ENCODE results near the gene DGKQ. TPM values are rescaled to one million over a fixed set of nuclear protein-coding genes. Genes with fewer than 3 reads are reported as not detected.

DGKQ gene
- total RNA-seq, 1 experiment from 2014 or later, result 15.9 TPM

DNA sequence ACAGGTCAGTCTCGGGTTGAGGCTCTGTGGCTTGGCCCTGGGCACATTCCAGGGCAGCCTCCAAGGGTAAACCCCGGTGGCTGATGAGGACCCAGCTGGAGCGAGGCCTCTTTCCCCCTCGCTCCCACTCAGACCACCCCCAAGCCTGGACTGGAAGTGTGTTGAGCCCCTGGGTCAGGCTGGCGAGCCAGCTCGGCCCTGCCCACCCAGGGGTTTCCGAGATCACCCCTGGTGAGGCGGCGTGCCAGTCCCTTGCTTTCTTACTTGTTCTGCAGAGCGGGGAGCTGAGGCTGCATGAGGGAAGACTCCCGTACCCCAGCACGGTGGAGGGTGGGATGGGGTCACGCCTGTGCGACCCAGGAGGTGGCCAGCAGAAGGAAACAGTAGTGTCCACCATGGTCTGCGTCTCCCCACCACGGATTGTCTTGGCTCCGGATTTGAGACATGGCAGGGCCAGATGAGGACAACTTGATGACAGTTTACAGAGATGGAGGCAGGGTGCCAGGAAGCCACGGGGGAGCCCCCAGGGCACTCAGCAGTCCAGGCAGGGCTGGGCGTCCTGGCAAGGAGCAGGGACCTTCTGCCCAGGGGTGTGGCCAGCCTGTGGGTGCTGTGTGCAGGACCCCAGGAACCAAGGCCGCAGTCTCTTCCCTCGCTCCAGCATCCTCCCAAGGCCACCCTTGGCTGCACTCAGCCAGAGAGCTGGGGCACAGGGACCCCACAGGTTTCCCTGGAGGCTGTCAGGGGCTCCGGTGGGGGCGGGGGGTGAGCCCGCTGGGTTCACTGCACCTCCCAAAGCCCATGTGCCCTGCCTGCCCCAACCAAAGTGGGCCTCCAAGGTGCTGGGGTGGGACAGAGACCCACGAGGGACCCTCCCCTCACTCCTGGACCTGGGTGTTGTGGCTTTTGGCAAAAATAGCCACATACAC, 31.5 kb upstream of the DGKQ start:
- no peaks in the 10 kb centered on the region for H3K9me3 Mint-ChIP-seq (ENCODE audit: unreplicated experiment)
- no peak overlapping the region for H3K4me3 Mint-ChIP-seq (ENCODE audit: unreplicated experiment)
- ChIA-PET POLR2A (interaction anchor here (0.7 kb wide), 2 partner anchors 171 to 283 kb away, joined by 3 read pairs; no protein-coding TSS in a partner anchor), CTCF (no interaction called here)
- no peak for DNase-seq (ENCODE audit: unreplicated experiment)
- peaks cover 29% of the 10 kb centered on the region for H3K27me3 Mint-ChIP-seq (ENCODE audit: insufficient read depth, unreplicated experiment)
- H3K27ac Mint-ChIP-seq (ENCODE audit: low read depth, unreplicated experiment), result no peak overlapping the region
- BruUV-seq (replicated peaks), result no TSS peak
- TF ChIP-seq, protein P1, sequence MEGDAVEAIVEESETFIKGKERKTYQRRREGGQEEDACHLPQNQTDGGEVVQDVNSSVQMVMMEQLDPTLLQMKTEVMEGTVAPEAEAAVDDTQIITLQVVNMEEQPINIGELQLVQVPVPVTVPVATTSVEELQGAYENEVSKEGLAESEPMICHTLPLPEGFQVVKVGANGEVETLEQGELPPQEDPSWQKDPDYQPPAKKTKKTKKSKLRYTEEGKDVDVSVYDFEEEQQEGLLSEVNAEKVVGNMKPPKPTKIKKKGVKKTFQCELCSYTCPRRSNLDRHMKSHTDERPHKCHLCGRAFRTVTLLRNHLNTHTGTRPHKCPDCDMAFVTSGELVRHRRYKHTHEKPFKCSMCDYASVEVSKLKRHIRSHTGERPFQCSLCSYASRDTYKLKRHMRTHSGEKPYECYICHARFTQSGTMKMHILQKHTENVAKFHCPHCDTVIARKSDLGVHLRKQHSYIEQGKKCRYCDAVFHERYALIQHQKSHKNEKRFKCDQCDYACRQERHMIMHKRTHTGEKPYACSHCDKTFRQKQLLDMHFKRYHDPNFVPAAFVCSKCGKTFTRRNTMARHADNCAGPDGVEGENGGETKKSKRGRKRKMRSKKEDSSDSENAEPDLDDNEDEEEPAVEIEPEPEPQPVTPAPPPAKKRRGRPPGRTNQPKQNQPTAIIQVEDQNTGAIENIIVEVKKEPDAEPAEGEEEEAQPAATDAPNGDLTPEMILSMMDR (IDR thresholded peaks at IDR 0.05; ENCODE audit: unreplicated experiment), result no peak
- peaks cover 9% of the 10 kb centered on the region for H3K36me3 Mint-ChIP-seq (ENCODE audit: insufficient read depth, unreplicated experiment)
- H3K4me1 Mint-ChIP-seq (ENCODE audit: insufficient read depth, unreplicated experiment), result peaks cover 5% of the 10 kb centered on the region
- intact Hi-C loops (cut with micrococcal nuclease), result no loop called here

DNA sequence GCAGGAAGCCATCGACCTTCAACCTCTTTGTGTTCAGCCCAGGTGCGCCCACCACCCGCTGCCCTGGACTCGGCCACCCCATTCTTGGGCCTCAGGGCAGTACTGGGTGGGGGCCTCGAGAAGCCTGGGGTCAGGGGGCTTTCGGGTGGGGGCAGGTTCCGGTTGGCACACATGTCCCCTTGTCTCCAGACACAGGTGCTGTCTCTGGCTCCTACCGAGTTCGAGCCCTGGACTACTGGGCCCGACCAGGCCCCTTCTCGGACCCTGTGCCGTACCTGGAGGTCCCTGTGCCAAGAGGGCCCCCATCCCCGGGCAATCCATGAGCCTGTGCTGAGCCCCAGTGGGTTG, 30.7 kb upstream of the DGKQ start:
- peaks cover 35% of the 10 kb centered on the region for H3K27me3 Mint-ChIP-seq (ENCODE audit: insufficient read depth, unreplicated experiment)
- CTCF ChIA-PET, result no interaction called here
- DNase-seq (ENCODE audit: unreplicated experiment), result no peak

DNA sequence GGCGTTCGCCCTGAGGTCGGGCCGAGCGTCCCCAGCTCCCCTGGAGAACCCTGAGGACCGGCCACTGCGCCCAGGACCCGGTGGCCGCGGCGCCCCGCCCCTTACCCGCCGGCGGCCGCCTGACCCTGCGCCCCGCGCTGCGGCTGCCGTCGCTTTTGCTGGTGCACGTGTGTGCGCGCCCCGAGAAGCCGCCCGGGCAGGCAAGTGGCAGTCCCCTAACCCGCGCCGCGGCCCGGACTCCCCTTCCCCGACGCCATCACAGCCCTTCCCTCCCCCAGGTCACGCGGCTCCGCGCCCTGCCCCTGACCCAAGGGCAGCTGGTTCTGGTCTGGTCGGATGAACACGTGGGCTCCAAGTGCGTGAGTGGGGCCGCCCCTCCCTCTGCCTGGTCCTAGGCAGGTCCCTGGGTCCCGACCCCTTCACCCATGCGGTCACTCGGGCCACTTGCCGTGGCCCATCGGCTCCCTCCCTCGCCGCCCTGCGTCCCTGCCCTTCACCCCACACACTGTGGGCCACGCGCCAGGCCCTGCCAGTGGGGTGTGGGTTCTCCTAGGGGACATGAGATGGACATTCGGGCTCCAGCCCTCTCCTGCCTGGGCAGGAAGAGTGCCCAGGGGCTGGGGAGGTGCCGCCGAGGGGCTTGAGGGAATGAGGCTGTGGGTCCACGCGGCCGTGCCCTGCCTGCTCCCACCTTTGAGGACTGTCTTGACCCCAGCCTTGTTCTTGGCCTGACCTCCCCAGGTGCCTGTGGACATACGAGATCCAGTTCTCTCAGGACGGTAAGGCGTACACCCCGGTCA, 30.1 kb upstream of the DGKQ start:
- no peak overlapping the region for H3K27ac Mint-ChIP-seq (ENCODE audit: low read depth, unreplicated experiment)
- ChIA-PET CTCF (no interaction called here), POLR2A (no interaction called here)
- no TSS peak for BruUV-seq (replicated peaks)
- H3K4me3 Mint-ChIP-seq (ENCODE audit: unreplicated experiment), result no peak overlapping the region
- no peak for DNase-seq (ENCODE audit: unreplicated experiment)
- intact Hi-C loops (cut with micrococcal nuclease), result no loop called here
- H3K9me3 Mint-ChIP-seq (ENCODE audit: unreplicated experiment), result no peaks in the 10 kb centered on the region
- TF ChIP-seq, protein P1 (IDR thresholded peaks at IDR 0.05; ENCODE audit: unreplicated experiment), result no peak
- peaks cover 6% of the 10 kb centered on the region for H3K36me3 Mint-ChIP-seq (ENCODE audit: insufficient read depth, unreplicated experiment)
- peaks cover 35% of the 10 kb centered on the region for H3K27me3 Mint-ChIP-seq (ENCODE audit: insufficient read depth, unreplicated experiment)
- no peaks in the 10 kb centered on the region for H3K4me1 Mint-ChIP-seq (ENCODE audit: insufficient read depth, unreplicated experiment)

More for the DNA sequence above, 30.7 kb upstream of the DGKQ start:
- peaks cover 6% of the 10 kb centered on the region for H3K36me3 Mint-ChIP-seq (ENCODE audit: insufficient read depth, unreplicated experiment)
- intact Hi-C loops (cut with micrococcal nuclease), result no loop called here
- BruUV-seq (replicated peaks), result no TSS peak
- TF ChIP-seq, protein P1 (IDR thresholded peaks at IDR 0.05; ENCODE audit: unreplicated experiment), result no peak
- H3K4me1 Mint-ChIP-seq (ENCODE audit: insufficient read depth, unreplicated experiment), result peaks cover 3% of the 10 kb centered on the region
- no peaks in the 10 kb centered on the region for H3K9me3 Mint-ChIP-seq (ENCODE audit: unreplicated experiment)
- POLR2A ChIA-PET, result no interaction called here
- H3K4me3 Mint-ChIP-seq (ENCODE audit: unreplicated experiment), result no peak overlapping the region
- no peak overlapping the region for H3K27ac Mint-ChIP-seq (ENCODE audit: low read depth, unreplicated experiment)

DNA sequence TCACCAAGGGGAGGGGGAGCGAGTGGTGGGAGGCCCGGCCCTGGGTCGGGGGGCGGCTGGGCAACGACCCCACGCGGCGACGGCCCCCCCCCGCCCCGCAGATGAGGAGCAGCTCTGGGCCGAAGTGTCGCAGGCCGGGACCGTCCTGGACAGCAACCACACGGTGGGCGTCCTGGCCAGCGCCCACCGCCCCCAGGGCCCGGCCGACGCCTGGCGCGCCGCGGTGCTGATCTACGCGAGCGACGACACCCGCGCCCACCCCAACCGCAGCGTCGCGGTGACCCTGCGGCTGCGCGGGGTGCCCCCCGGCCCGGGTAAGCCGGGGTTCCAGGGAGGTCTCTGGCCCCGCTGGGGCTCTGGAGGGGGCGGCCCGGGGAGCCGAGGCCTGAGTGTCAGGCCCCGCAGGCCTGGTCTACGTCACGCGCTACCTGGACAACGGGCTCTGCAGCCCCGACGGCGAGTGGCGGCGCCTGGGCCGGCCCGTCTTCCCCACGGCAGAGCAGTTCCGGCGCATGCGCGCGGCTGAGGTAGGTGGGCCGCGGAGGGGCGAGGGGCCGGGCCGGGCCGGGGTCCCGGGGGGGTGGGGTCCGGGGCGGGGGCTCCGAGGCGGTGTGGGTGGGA, 29.4 kb upstream of the DGKQ start:
- no peak for DNase-seq (ENCODE audit: unreplicated experiment)
- ChIA-PET POLR2A (no interaction called here), CTCF (no interaction called here)
- BruUV-seq (replicated peaks), result no TSS peak
- Mint-ChIP-seq H3K4me3 (ENCODE audit: unreplicated experiment) (no peak overlapping the region), H3K36me3 (ENCODE audit: insufficient read depth, unreplicated experiment) (peaks cover 6% of the 10 kb centered on the region), H3K4me1 (ENCODE audit: insufficient read depth, unreplicated experiment) (no peaks in the 10 kb centered on the region), H3K27ac (ENCODE audit: low read depth, unreplicated experiment) (no peak overlapping the region), H3K9me3 (ENCODE audit: unreplicated experiment) (no peaks in the 10 kb centered on the region), H3K27me3 (ENCODE audit: insufficient read depth, unreplicated experiment) (peaks cover 34% of the 10 kb centered on the region)
- intact Hi-C loops (cut with micrococcal nuclease), result no loop called here
- TF ChIP-seq, protein P1 (IDR thresholded peaks at IDR 0.05; ENCODE audit: unreplicated experiment), result no peak
